Cerebellar cortex (tissue), 1 donor: ENCODE measurements around the gene HTR2A.
"Not testable (repeated sequence)": the region's sequence is repeated elsewhere in the genome, so short reads cannot be mapped to it uniquely, and the experiment has no call there.

Experiments
- DNase-seq: peaks from one replicate; pipeline ENCODE4 v3.0.0-alpha.2; 2015; ENCODE audit warnings: low spot score

The HTR2A gene

DNA sequence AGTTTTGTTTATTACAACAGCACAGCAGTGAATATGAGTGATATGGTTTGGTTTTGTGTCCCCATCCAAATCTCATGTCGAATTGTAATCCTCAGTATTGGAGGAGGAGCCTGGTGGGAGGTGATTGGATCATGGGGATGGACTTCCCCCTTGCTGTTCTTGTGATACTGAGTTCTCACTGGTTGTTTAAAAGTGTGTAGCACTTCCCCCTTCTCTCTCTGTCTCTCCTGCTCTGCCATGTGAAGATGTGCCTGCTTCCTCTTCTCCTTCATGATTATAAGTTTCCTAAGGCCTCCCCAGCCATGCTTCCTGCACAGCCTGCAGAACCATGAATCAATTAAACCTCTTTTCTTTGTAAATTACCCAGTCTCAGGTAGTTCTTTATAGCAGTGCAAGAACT, 91.9 kb downstream of the HTR2A start:
- DNase-seq: not testable (repeated sequence)

GRCh38 chr13:46804391-46804815, 92.5 kb downstream of the HTR2A start:
- DNase-seq: no peak

GRCh38 chr13:46803586-46803985, 93.3 kb downstream of the HTR2A start:
- no peak for DNase-seq

GRCh38 chr13:46801858-46802257, 95.0 kb downstream of the HTR2A start:
- no peak for DNase-seq

DNA sequence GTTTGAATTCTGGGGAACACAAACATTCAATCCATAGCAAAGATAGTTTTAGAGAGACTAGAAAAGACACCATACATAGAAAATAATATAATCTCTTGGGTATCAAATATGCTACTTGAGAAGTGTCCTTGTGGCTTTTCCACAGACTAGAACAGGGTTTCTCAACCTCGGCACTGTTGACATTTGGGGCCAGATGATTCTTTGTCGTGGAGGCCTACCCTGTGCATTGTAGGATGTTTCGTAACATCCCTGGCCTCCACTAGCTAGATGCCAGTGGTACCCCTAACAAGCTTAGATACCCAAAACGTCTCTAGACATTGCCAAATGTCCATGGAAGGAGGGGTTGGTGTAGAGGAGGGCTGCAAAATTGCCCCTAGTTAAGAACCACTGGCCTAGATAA, 97.7 kb downstream of the HTR2A start:
- DNase-seq: no peak

GRCh38 chr13:46797501-46798237, 99.2 kb downstream of the HTR2A start:
- DNase-seq: no peak

- peak; percentile 94 for DNase-seq
Observed at GRCh38 chr13:46796515-46797474, 100.1 kb downstream of the HTR2A start, which contains the start of gene ESD. ESD (minus strand) TSS chr13:46797161; CDS start chr13:46791413, 5,748 bp downstream.

- DNase-seq: no peak
Observed at GRCh38 chr13:46796129-46796514, 100.7 kb downstream of the HTR2A start.

- DNase-seq: no peak
Observed at GRCh38 chr13:46795321-46795720, 101.5 kb downstream of the HTR2A start.

DNA sequence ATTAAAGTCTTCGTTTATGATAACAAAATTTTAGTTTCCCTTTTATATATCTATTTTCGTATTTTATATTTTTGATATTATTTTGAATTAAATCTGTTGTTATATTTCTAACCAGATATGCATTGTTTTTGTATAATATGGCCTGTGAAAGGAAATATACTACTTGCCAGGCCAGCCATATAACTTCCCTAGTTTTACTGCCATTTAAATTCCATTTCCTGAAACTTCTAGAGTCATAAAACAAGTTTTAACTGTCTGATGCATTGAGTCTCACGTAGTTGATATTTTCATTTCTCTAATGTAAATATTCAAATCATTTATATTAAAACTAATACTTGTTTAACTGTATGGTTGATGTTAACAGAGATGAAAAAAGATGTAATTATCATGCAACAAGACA, 113.3 kb downstream of the HTR2A start:
- DNase-seq: no peak

GRCh38 chr13:46782691-46783090, 114.2 kb downstream of the HTR2A start:
- no peak for DNase-seq

DNA sequence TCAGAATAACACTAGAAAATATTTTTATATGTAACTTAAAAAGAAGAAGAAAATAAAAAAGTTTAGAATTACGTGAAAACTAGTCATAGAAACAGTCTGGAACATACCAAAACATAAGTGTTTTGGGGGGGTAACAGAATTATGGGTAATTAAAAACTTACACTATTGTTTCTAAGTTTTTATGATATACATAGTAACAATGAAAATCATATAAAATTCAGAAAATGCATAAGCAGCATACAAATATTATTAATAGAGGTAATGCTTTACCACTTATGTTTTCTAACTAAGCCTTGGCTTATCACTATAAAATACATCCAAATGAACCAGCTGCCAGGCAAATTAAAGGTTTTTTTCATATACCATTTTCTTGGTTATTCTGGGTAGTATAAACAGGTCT, 114.8 kb downstream of the HTR2A start:
- DNase-seq: no peak
